ENCODE data around the gene CELF5. TPM values are rescaled to one million over a fixed set of nuclear protein-coding genes. Genes with fewer than 3 reads are reported as not detected.

CELF5 gene
- total RNA-seq, 1 experiment from 2014 or later, result 1.2 TPM

DNA sequence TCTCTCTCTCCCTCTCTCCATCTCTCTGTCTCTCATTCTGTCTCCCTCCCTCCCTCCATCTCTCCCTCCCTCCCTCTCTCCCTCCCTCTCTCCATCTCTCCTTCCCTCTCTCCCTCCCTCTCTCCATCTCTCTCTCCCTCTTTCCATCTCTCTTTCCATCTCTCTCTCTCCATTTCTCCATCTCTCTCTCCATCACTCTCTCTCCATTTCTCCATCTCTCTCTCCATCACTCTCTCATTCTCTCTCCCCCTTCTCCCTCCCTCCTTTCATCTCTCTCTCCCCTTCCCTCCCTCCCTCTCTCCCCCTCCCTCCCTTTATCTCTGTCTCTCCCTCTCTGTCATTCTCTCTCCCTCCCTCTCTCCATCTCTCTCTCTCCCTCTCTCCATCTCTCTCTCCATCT, 86.2 kb downstream of the CELF5 start:
- in situ Hi-C loops (cut with HindIII; ENCODE audit: low pct_unique_long_range_greater_than_20kb, low sequenced_read_pairs), result no loop called here
- BruUV-seq (replicated peaks), result no TSS peak
- CTCF ChIA-PET, result no interaction called here

GRCh38 chr19:3313199-3313575, 88.7 kb downstream of the CELF5 start:
- DNase-seq (ENCODE audit: low read depth, low spot score), result no peak
- Histone ChIP-seq H3K27me3 (ENCODE audit: control insufficient read depth, insufficient read depth, low read length) (peaks cover 6% of the 10 kb centered on the region; the same call in 1 of the 2 replicates), H3K36me3 (ENCODE audit: control insufficient read depth, insufficient read depth, low read length) (no peaks in the 10 kb centered on the region), H3K27ac (ENCODE audit: low read length) (no peak overlapping the region), H3K4me1 (ENCODE audit: control insufficient read depth, insufficient read depth, low read length) (no peaks in the 10 kb centered on the region), H3K9me3 (ENCODE audit: control insufficient read depth, insufficient read depth, low read depth, low read length) (no peaks in the 10 kb centered on the region), H3K4me3 (ENCODE audit: low read depth in 2 of 2, low read length in 2 of 2) (no peak overlapping the region)
- no TSS peak for BruUV-seq (replicated peaks)
- POLR2A ChIA-PET, result no interaction called here
- no peak for TF ChIP-seq POLR2AphosphoS5 (IDR thresholded peaks at IDR 0.05; ENCODE audit: low read depth, low read length)
- no peak for TF ChIP-seq SIN3A (IDR thresholded peaks at IDR 0.05; ENCODE audit: borderline replicate concordance, insufficient read depth, low read depth, low read length)
- TF ChIP-seq CTCF (IDR thresholded peaks at IDR 0.05), result no peak
- TF ChIP-seq REST (IDR thresholded peaks at IDR 0.05; ENCODE audit: insufficient read depth in 1 of 2, low read depth in 2 of 2, low read length in 1 of 2), result no peak
- no peak for TF ChIP-seq TCF7L2 (IDR thresholded peaks at IDR 0.05; ENCODE audit: low read depth, low read length)
- in situ Hi-C loops (cut with HindIII; ENCODE audit: low pct_unique_long_range_greater_than_20kb, low sequenced_read_pairs) (no loop called here), intact Hi-C loops (cut with micrococcal nuclease; ENCODE audit: unreplicated experiment) (no loop called here)
- CTCF ChIA-PET, result interaction anchor here (0.6 kb wide), 1 partner anchor 973 kb away, joined by 13 read pairs; no protein-coding TSS in a partner anchor
- ATAC-seq, result no peak

More for the DNA sequence above, 86.2 kb downstream of the CELF5 start:
- H3K4me3 ChIP-seq (ENCODE audit: low read depth in 2 of 2, low read length in 2 of 2), result no peak overlapping the region
- H3K27ac ChIP-seq (ENCODE audit: low read length), result no peak overlapping the region
- peaks cover 6% of the 10 kb centered on the region; the same call in 1 of the 2 replicates for H3K27me3 ChIP-seq (ENCODE audit: control insufficient read depth, insufficient read depth, low read length)
- no peaks in the 10 kb centered on the region for H3K4me1 ChIP-seq (ENCODE audit: control insufficient read depth, insufficient read depth, low read length)
- no peak for ATAC-seq
- no peaks in the 10 kb centered on the region for H3K9me3 ChIP-seq (ENCODE audit: control insufficient read depth, insufficient read depth, low read depth, low read length)
- TF ChIP-seq TCF7L2 (IDR thresholded peaks at IDR 0.05; ENCODE audit: low read depth, low read length) (no peak), CTCF (IDR thresholded peaks at IDR 0.05) (no peak), REST (IDR thresholded peaks at IDR 0.05; ENCODE audit: insufficient read depth in 1 of 2, low read depth in 2 of 2, low read length in 1 of 2) (no peak), POLR2AphosphoS5 (IDR thresholded peaks at IDR 0.05; ENCODE audit: low read depth, low read length) (no peak), SIN3A (IDR thresholded peaks at IDR 0.05; ENCODE audit: borderline replicate concordance, insufficient read depth, low read depth, low read length) (no peak)
- H3K36me3 ChIP-seq (ENCODE audit: control insufficient read depth, insufficient read depth, low read length), result no peaks in the 10 kb centered on the region
- DNase-seq (ENCODE audit: low read depth, low spot score), result no peak
- intact Hi-C loops (cut with micrococcal nuclease; ENCODE audit: unreplicated experiment), result no loop called here
- POLR2A ChIA-PET, result no interaction called here
